Lower leg skin (tissue), 4 donors: ENCODE data around the gene CTDSP2. TPM values are rescaled to one million over a fixed set of nuclear protein-coding genes. Genes with fewer than 3 reads are reported as not detected.

Experiments
- DNase-seq, 2 donors: peaks; one replicate each; pipeline ENCODE4 v3.0.0-alpha.2; 2019; ENCODE audit warnings: low spot score in 2 of 2
- H3K4me3 ChIP-seq: fragments of 200-600 bp; sonication (generic); 2 replicates; pipeline ENCODE4 v1.5.1; 2017; ENCODE audit warnings: mild to moderate bottlenecking, low read depth; ENCODE audit not compliant: poor library complexity, severe bottlenecking
- CTCF ChIP-seq, 3 donors: fragments of 450-650 bp; IDR thresholded peaks; one replicate each; pipeline ENCODE4 v1.5.1; 2016; ENCODE audit warnings: antibody characterized with exemption in 3 of 3, mild to moderate bottlenecking in 3 of 3, moderate library complexity in 2 of 3
- POLR2A ChIP-seq, 2 donors: fragments of 450-650 bp; IDR thresholded peaks; one replicate each; pipeline ENCODE4 v1.6.1; 2016 to 2017; ENCODE audit warnings: antibody characterized with exemption in 2 of 2, mild to moderate bottlenecking in 1 of 2, moderate library complexity in 1 of 2
- WGBS, 2 donors: methylation state at CpG; one replicate each; pipeline ENCODE4 v1.1.5; 2018; 5-methylcytosine and 5-hydroxymethylcytosine counted together
- intact Hi-C: fragments of 100-400 bp; cut with DNase I; formaldehyde crosslinking; loops from one replicate; pipeline ENCODE4 v1.15.0; 2023; ENCODE audit warnings: low total_unique reads
- total RNA-seq, 4 donors: library from RNA; depleted of rRNA; stranded (reverse); fragments of >200 nt; gene quantifications; one replicate each; pipeline ENCODE4 v1.1.0, GENCODE V29; 2016

Gene CTDSP2
- total RNA-seq, 4 donors from 2014 or later: 129 to 174 (median 169) TPM

DNA sequence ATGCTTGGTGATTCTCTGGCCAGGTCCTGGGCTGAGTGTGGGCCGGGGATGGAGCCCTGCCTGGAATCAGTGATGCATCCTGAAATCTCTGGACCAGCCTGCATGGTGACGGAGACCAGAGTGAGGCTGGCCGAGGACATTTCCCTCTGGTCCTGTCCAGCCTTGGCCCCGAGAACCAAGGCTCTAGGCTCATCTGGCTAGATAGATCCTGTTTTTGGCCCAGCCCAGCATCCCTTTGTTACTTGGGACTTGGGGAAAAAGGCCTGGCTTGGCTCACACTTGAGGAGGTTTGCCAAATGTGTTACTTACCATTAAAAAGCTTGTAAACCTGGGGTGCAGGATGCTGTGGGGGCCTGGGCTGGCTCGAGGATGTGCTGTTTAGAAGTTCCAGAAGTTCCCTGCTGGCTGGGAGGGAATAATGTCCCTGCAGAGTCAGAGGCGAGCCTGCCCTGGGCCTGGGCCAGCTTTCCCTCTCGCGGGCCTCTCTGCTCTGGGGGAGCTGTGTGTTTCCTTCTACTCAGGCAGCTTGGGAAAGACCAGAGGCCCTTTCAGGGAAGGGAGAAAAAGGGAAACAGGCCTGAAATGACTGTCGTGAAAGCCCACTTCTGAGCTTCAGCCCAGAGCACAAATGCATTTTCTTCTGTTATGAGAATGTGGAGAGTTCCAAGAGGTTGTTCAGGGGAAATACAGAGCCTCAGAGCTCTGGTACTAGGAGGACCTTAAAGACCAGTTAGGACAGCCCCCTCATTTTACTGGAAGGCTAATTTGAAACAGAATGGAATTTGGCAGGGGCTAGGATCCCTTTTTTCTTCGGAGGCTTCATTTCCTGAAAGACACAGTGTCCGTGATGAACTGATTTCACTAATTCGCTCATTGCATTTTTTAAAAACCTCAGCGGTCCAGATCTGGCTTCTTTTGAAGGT lies 47.2 kb upstream of the CTDSP2 start:
- TF ChIP-seq POLR2A (IDR thresholded peaks at IDR 0.05) (no peak), CTCF (IDR thresholded peaks at IDR 0.05) (no peak)
- intact Hi-C loops: no loop called here
- DNase-seq: peak; percentile 83 to 98
- WGBS, 2 donors: 16 to 21% methylated on average over 13 of the region's 13 CpGs
- no peak overlapping the region for H3K4me3 ChIP-seq

DNA sequence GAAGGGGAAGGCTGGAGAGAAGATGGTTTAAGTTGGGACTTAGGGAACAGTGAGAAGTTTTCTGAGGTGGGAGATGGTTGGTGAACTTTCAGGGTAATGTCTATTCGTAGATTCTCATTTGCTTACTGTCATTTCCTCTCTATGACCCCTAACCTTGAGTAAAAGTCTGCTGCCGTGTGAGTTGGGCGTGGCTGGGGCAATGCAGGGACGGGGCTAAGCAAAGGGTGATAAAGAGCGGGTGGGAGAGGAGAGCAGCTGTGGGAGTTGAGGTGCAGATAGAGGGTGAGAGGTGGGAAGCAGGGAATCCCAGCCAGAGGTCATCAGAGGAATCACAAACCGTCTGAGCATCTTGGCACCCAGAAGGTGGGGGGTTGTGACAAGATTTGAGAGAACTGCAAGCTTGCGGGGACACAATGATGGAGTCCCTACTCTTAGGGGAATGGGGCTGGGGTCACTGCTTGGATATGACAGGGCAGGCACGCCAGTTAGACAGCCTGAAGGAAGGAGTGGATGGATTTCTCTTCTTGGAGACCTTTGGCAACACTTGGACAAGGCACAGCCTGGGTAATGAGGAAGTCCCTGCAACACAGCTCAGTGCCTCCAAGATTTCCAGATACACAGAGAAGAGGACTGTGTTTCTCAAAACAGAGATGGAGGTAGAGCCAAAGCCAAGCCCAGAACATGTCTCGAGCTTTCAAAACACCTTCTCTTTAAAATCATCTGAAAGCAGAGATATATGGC lies 45.9 kb upstream of the CTDSP2 start:
- intact Hi-C loops: no loop called here
- no peak for DNase-seq
- 69 to 75% methylated on average over 9 of the region's 9 CpGs for WGBS, 2 donors
- TF ChIP-seq POLR2A (IDR thresholded peaks at IDR 0.05) (no peak), CTCF (IDR thresholded peaks at IDR 0.05) (no peak)
- H3K4me3 ChIP-seq: no peak overlapping the region

DNA sequence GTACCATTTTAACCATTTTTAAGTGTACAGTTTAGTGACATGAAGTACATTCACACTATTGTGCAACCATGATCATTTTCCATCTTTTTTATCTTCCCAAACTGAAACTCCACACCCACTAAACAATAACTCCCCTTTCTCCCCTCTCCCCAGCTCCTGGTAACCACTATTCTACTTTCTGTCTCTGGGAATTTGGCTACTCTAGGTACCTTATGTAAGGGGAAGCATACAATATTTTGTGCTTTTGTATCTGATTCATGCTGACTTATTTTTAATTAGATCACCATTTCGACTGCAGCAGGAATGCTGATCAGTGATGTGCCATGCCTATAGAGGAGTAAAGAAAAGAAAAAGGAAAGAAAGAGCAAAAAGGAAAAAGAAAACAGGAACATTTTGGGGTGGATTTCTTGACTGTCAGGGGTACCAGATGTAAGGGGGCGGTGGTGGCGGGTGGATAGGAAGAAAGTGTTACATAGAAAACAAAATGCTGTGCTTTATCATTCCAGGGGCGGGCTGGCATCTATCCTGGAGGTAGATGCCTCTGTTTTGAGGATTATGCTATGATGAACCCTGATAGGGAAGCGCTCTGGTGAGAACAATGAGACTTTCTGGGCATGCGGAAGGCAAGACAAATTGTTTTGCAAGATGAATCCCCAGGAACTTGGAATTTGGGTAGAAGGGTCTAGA lies 45.2 kb upstream of the CTDSP2 start:
- DNase-seq: no peak
- 85 to 86% methylated on average over 6 of the region's 6 CpGs for WGBS, 2 donors
- TF ChIP-seq CTCF (IDR thresholded peaks at IDR 0.05): no peak
- TF ChIP-seq POLR2A (IDR thresholded peaks at IDR 0.05): no peak
- intact Hi-C loops: no loop called here
- H3K4me3 ChIP-seq: no peak overlapping the region

- intact Hi-C loops: no loop called here
- TF ChIP-seq POLR2A (IDR thresholded peaks at IDR 0.05): no peak
- no peak for TF ChIP-seq CTCF (IDR thresholded peaks at IDR 0.05)
- no peak for DNase-seq
- 69% methylated on average over 14 of the region's 14 CpGs for WGBS, 2 donors
- no peak overlapping the region for H3K4me3 ChIP-seq
Measured at GRCh38 chr12:57890191-57891115, 43.9 kb upstream of the CTDSP2 start.

GRCh38 chr12:57889500-57889989 lies 43.0 kb upstream of the CTDSP2 start:
- TF ChIP-seq POLR2A (IDR thresholded peaks at IDR 0.05) (no peak), CTCF (IDR thresholded peaks at IDR 0.05) (no peak)
- peak; percentile 81 to 93 for DNase-seq
- intact Hi-C loops: no loop called here
- WGBS, 2 donors: 7 to 27% methylated on average over 10 of the region's 10 CpGs
- no peak overlapping the region for H3K4me3 ChIP-seq
